Dermis microvascular lymphatic vessel endothelial cell (primary cell): Measurements from ENCODE around the gene CAP2. TPM values are rescaled to one million over a fixed set of nuclear protein-coding genes. Genes with fewer than 3 reads are reported as not detected.

Source experiments
- DNase-seq, 2 donors: peaks; one replicate each; pipeline versions ENCODE4 v3.0.0 to v3.0.0-alpha.2; 2010; ENCODE audit warnings: low read depth in 2 of 2
- total RNA-seq: library from RNA; depleted of rRNA; stranded (reverse); fragments of >200 nt; gene quantifications from 2 replicates; pipeline ENCODE4 v1.2.1, GENCODE V29; 2014

Gene CAP2, protein sequence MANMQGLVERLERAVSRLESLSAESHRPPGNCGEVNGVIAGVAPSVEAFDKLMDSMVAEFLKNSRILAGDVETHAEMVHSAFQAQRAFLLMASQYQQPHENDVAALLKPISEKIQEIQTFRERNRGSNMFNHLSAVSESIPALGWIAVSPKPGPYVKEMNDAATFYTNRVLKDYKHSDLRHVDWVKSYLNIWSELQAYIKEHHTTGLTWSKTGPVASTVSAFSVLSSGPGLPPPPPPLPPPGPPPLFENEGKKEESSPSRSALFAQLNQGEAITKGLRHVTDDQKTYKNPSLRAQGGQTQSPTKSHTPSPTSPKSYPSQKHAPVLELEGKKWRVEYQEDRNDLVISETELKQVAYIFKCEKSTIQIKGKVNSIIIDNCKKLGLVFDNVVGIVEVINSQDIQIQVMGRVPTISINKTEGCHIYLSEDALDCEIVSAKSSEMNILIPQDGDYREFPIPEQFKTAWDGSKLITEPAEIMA
- 0.39 and 0.63 TPM in 2 replicates for total RNA-seq

DNA sequence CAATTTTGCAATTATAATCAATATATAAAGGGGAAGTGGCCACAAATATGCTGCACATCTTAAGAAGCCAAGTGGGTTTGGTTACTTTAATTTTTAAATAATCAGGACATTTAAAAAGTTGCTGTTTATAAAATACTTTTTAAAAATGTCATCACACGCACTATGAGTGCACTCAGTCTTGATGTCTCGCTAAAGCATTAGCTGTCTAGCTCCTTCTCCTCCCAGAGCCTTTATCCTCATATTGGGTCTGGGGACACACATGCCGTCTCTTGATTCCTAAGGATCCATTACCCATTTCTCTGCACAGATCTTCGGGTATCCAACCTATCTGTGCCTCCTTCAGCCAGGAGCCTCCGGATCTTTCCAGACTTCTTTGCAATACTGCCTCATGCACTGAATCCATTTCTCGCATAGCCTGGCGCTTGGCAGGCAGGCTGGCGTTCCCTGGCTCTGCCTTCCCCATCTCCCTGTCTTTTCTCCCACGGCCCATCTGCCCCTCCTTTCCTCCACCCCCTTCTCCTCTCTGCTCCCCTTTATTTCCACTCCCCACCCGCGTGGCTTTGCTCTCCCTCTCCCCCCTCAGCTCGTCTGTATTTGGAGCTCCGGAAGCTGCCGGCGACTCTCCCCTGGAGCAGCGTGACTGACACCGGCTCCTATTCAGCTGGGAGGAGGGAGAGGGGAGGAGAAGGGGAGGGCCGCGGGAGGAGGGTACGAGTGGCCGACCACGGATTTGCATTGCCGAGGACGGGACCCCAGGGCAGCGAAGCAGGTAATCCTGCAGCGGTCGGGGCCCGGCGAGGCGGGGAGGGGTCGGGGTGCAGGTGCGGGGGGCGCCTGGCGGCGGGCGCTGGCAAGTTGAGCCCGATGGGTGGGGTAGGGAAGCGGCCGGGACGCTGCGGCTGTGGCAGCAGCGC is at the start of gene CAP2:
CAP2 (plus strand) TSS at position 618 of the 914 bp plus-strand sequence. CDS start 27,961 bp downstream, outside the sequence.
- DNase-seq, result peak in 1 of 2 donors; percentile 44

DNA sequence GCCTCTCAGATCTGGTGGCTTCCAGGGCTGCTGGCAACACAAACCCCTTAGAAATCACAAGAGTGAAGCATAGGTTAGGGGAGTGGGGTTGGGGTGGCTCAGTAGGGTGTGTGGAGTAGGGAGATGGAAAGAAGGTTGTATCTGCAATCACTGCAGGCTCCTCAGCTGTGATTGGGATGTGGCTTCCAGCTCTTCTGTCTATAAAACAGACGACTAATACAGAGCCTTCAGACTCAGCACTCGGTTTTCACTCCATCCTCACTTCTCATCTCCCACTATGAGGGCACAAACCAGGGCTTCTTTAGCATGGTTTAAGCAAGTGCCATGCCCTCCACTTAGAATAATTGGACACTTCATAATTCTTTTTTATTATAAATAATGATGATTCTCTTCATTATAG is 46.4 kb upstream of the CAP2 start:
- no peak for DNase-seq

DNA sequence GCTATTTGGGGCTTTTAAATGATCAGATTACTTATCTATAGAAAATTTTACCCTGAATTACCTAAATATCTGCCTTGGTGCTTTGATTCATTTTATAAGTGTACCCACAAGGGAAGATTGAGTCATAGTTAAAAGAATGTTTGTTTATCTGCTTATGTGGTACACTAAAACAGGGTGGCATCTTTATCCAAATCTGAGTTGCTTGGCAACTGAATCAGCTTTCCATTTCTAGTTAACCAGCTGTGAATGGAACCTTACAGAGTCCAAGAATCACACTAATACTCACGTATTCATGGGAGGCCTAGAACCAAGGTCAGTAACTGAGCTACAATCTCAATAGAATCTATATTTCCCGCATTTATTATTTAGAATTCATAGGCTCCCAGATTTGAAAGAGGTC is 44.0 kb upstream of the CAP2 start:
- no peak for DNase-seq

DNA sequence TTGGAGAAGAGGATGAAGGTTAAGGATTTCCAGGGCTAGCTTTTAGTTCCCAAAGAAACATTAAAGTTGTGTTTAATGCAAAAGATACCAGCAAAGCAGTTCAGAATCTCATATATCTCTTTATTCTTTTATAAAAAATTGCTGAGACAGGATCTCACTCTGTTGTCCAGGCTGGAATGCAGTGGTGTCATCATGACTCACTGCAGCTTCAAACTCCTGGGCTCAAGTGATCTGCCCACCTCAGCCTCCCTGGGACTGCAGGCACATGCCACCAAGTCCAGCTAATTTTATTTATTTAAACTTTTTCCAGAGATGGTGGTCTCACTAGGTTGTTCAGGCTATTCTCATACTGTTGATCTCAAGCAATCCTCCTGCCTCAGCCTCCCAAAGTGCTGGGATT is 41.1 kb upstream of the CAP2 start:
- no peak for DNase-seq

DNA sequence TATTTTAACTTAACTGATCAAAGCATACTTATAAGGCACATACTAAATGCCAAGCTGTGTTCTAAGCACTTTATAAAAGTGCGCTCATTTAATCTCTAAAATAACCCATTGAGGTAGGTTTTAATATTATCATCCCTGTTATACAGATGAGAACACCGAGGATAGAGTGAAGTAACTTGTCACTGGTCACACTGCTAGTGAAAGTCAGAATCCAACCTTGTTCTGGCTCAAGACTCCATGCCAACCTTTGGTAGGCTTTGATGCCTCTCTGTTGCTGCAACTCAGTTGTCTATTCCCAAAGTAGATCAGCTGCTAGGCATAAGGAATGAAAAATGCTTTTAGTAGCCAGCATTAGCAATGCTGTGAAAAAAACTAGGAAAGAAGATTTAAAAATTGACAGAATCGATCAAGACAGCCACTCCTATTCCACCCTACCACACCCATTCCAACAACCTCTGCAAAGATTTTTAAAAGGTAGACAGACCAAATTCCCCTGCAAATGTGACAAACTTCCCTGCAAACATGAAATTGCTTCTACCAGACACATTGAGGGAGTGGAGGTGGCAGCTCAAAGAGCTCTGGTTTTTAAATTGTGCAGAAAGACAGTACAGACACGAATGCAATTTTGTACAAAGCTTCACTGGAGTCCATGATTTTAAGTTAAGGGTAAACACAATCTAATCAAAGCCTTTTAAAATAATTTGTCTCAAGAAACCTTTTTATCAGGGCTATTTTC is 39.8 kb upstream of the CAP2 start:
- DNase-seq, result no peak

DNA sequence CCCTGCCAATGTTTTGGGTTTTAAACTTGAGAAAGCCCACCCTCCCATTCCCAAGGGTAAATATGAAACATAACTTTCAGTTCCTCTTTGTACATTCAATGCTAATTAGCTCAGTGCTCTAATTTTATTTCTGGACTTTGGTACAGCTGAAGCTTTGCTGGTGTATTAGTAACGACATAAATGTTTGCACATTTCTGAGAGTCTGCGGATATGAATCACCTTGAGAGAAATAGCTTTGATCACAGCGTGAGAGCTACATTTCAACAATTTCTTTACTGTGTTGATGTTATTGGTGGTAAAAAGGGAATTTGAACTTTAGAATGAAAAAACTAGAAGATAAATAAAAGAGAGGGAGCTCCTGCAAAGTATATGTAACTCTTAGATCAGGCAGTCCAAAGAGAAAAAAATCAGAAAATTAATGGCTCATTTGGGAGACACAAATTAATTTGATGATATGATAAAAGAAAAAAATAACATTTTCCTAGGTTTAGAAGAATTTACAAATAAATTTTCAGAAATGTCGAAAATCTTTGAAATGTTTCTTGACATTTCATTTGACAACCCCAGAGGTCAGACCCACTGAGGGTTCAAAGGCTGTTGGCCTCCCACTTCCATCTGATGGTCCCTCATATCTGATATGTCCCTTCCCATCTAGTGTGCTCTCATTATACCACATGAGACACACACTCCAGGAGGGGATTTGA is 38.5 kb upstream of the CAP2 start:
- DNase-seq, result no peak

DNA sequence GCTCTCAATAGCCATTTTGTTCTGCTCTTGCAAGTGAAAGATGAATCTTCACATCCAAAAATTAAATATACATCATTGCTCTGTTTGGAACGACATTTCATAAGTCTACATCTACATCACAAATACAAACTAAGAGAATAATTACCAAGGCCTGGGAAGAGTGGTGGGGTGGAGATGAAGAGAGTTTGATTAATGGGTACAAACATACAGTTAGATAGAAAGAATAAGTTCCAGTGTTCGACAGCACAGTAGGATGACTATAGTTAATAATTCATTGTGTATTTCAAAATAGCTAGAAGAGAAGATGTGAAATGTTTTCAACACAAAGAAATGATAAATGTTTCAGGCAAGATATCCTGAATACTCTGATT is 38.0 kb upstream of the CAP2 start:
- DNase-seq, result no peak

DNA sequence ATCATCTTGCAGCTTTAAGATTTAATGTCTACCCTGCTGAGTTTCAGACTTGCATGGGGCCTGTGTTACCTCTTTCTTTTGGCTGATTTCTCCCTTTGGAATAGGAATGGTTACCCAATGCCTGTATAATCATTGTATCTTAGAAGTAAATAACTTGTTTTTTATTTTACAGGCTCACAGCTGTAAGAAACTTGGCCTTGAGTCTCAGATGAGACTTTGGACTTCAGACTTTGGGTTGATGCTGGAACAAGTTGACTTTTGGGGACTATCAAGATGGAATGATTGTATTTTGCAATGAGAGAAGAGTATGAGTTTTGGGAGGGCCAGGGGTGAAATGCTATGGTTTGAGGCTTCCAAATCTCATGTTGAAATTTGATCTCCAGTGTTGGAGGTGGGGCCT is 34.9 kb upstream of the CAP2 start:
- no peak for DNase-seq

DNA sequence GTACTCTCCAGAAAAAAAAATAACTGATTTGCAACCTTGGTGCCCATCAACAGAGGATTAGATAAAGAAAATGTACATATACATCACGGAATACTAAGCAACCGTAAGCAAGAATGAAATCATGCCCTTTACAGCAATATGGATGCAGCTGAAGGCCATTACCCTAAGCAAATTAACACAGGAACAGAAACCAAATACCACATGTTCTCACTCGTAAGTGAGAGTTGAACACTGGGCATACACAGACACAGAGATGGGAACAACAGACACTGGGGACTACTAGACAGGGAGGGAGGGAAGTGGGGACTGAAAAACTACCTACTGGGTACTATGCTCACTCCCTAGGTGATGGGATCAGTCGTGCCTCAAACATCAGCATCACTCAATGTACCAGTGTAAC is 32.8 kb upstream of the CAP2 start:
- no peak for DNase-seq

DNA sequence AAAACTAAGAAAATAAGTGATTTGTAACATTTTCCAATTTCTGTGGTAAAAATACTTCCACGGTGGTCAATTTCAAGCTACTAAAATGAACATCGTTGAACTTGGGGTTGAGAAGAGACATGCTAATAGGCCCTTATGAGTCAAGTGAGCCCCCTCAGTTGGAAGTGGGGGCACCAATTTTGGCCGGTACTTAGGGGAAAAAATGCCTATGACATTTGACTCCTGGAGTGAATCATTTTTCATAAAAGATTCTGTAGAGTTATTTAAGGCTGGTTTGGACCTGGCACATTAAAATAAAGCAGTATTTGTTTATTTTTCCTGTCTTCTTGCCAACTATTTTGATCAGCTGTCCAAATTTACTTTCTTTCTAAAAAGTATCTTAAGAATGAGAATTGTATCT is 32.4 kb upstream of the CAP2 start:
- DNase-seq, result no peak

DNA sequence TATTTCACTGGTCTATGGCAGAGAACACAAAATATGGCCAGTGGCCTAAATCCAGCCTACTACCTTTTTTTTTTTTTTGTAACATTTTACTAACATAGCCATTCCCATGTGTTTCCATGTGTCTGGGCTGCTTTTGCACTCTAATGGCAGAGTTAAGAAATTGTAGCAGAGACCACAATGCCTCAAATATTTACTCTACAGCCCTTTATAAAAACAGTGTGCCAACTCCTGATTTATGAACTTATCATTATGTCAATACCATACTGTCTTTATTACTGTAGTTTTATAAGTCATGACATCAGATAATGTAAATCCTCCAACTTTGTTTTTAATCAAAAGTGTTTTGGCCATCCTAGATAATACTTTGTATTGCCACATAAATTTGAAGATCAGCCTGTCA is 27.4 kb upstream of the CAP2 start:
- no peak for DNase-seq

DNA sequence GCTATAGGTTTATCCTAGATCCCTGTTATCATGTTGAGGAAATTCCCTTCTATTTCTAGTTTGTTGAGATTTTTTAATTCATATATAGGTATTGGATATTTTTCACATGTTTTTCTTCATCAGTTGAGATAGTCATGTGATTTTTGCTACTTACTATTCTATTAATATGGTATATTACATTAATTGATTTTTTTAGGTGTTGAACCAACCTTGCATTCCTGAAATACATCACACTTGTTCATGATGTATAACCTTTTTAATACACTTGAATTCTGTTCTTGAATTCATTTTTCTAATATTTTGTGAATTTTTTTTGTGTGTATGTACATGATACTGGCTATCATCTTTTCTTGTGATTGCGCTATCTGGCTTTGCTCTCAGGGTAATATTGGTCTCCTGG is 25.5 kb upstream of the CAP2 start:
- DNase-seq, result no peak

DNA sequence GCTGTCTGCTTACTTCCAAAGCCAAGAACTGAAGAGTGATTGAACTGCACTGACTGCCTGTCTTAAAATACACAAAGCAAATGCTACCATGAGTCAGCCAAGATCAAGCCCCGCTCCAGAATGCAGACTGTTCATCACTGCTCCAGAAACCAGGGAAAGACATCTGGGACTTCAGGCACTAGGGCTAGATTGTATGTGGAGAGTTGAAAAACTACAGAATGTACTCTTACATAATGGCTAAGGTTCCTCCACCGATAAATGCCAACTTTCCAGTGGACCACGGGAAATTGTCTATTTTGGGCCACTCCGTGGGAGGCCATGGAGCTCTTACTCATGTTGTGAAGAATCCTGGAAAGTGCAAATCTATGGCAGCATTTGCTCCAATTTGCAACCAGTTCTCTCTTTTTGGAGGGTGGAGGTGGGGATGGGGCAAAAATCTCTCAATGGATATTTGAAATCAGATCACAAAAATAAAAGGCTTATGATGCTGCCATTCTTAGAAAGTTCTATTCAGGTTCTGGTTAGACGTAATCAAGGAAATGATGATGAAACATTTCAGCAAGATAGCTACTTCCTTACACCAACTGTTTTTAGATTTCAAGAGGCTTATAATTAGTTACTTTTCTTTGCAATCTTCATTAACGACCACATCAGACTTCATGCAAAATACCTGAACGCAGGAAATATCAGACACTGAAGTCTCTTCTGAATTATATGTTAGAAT is 11.8 kb upstream of the CAP2 start:
- no peak for DNase-seq

DNA sequence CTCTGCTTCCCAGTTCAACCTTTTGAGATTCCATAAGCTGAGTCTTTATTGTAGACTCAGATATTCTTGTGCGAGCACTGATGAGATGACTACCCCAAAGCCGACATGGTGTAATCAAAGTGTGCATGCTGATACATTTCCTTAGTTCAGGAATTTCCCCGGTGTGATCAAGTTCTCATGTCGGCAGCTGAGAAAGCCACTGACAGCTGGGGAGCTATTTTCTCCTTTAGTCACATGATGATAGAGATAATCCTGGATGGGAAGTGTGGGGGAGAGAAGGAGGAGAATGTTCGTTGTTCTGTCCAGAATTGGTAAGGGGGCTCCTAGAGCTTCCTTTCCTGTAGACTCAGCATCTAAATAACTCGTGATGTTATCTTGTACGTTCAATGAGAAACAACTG is 7.7 kb upstream of the CAP2 start:
- DNase-seq, result peak in 1 of 2 donors; percentile 54

DNA sequence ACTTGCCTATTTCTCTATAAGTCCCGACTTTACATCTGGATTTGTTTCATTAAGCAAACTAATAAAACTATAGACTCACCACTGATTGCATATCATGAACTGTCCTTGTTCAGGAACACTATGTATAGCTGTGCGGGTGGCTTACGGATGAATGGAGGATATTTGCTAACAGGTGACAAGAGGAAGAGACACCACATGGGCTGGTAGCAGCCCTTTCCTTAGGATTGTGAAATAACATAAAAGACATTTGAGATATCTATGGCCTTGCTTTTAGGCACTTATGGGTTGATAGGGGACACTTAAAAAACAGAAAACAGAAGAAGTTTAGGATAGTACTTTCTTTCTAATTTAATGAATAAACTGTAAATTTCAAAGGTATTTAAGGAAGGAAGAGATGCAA is 5.0 kb upstream of the CAP2 start:
- no peak for DNase-seq

DNA sequence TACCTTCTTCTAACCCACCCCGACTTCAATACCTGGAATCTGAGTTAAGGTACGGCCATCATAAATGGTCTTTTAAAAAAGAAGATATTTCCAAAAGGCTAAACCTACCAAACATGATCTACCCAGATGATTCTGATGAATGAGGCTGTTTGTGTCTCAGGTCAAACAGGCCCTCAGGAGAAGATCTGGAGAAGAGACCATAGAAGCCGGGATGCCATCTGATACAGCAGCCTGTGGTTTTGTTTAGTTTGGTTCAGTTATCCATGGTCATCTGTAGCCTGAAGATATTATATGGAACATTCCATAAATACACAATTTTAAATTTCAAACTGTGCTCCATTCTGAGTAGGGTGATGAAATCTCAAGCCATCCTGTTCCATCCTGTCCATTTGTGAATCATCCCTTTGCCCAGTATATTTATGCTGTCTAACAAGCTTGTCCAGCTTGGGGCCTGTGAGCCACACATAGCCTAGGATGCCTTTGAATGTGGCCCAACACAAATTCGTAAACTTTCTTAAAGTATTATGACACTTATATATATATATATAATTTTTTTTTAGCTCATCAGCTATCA is 4.0 kb upstream of the CAP2 start:
- no peak for DNase-seq

DNA sequence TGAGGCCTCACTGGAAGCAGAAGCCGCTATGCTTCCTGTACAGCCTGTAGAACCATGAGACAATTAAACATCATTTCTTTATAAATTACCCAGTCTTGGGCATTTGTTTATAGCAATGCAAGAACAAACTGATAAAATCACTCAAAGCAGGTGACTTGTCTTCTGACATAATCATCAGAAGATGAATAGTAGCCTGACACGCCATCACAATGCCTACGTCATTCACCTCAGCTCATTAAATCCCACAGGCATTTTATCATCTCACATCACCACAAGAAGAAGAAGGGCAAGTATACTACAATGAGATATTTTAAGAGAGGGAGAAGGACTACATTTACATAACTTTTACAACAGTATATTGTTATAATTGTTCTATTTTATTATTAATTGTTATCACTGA is 3.1 kb upstream of the CAP2 start:
- no peak for DNase-seq

DNA sequence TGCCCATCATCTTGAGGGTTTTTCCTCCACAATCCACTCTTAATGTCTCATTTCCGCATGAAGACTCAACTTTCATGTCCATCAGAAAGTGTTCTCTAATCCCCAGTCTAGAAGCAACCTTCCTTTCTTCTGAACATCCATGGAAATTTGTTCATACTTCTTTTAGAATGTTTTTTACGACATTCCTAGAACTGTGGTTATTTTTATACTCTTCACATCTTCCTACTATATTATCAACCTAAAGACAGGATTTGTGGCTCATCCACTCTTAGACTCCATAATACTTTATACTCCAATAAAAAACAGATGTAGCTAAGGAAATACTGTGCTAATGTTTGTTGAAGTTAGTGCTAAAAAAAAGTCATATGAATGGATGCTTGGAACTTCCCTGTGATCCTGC is 1.4 kb upstream of the CAP2 start:
- no peak for DNase-seq

DNA sequence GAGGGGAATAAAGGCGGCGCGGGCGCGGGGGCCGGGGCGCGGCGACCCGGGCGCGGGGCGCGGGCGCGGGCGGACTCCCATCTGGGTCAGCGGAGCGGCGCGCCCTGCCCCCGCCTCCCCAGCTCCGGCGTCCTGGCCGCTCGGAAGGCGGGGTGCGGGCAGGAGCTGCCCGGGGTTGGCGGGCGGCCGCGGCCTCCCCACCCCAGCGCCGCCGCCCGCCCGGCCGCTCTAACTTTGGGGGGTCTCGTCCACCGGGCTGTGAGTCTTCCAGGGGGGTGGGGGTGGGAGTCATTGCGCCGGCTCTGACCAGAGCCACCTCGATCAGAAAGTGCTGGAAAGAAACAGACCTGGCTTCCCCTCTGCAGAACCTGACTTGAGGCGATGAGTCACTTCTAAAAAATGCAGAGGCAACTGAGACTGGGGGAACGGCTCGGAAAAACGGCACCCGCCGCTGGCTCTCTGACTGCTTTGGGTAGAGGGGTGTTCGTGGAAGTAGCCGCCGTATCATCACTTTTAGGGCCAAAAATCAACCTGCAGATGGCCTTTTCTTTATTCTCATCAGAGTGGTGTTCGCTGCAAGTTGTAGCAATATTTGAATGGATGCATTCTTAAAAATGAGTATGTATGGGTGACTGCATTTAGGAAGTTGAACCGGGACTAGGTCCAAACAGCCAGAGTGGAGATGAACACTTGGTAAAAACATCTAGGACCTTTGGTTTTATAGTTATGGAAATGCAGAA is 667 bp downstream of the CAP2 start:
- peak in 1 of 2 donors; percentile 54 for DNase-seq

DNA sequence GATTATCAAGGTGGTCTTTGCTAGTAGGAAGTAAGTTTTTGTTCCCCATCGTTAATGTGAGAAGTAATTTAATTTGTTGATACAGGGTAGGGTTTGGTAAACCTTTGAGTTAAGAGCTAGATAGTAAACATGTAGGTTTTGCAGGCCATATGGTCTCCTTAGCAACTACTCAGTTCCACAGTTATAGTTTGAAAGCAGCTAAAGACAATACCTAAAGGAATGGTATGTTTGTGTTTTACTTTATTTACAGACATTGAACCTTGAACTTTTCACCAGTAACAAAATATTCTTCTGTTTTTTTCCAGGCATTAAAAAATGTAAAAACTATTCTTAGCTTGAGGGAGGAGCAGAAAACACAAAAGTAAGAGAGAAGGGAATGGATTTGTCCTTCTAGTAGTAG is 1.7 kb downstream of the CAP2 start:
- no peak for DNase-seq
